Upper lobe of left lung (tissue), 4 donors: Measurements from ENCODE around the gene KCP.

ENCODE experiments used
- EP300 ChIP-seq, 4 donors: sonication (generic); formaldehyde crosslinking; IDR thresholded peaks; one replicate each; pipeline ENCODE4 v1.5.1; 2017; ENCODE audit warnings: antibody characterized with exemption in 4 of 4, control low read depth in 2 of 4
- POLR2A ChIP-seq, 4 donors: fragments of 450-650 bp; IDR thresholded peaks; one replicate each; pipeline ENCODE4 v1.5.1; 2016 to 2017; ENCODE audit warnings: antibody characterized with exemption in 4 of 4, mild to moderate bottlenecking in 2 of 4
- TF ChIP-seq, protein P1 (sequence below), 6 experiments: fragments of 450-650 bp in 4 of 6; fragments of 200-600 bp in 2 of 6; sonication (generic) in 2 of 6; IDR thresholded peaks; one replicate each; pipeline ENCODE4 v1.5.1; 2016 to 2019; ENCODE audit warnings: antibody characterized with exemption in 6 of 6

- TF ChIP-seq, protein P1, sequence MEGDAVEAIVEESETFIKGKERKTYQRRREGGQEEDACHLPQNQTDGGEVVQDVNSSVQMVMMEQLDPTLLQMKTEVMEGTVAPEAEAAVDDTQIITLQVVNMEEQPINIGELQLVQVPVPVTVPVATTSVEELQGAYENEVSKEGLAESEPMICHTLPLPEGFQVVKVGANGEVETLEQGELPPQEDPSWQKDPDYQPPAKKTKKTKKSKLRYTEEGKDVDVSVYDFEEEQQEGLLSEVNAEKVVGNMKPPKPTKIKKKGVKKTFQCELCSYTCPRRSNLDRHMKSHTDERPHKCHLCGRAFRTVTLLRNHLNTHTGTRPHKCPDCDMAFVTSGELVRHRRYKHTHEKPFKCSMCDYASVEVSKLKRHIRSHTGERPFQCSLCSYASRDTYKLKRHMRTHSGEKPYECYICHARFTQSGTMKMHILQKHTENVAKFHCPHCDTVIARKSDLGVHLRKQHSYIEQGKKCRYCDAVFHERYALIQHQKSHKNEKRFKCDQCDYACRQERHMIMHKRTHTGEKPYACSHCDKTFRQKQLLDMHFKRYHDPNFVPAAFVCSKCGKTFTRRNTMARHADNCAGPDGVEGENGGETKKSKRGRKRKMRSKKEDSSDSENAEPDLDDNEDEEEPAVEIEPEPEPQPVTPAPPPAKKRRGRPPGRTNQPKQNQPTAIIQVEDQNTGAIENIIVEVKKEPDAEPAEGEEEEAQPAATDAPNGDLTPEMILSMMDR (IDR thresholded peaks at IDR 0.05), result no peak
- TF ChIP-seq POLR2A (IDR thresholded peaks at IDR 0.05) (no peak), EP300 (IDR thresholded peaks at IDR 0.05) (no peak)
These were observed 74.5 kb downstream of the KCP start for GRCh38 chr7:128835790-128836641.
